K562 (cell line): Measurements from ENCODE around the gene CSNK1A1. TPM values are rescaled to one million over a fixed set of nuclear protein-coding genes. Genes with fewer than 3 reads are reported as not detected.

Source experiments
- ATAC-seq: fragments of 200-7000 bp; cut with Tn5 transposase; 3 replicates; pipeline ENCODE4 v1.9.1; 2020; ENCODE audit warnings: moderate library complexity
- BruUV-seq: library from RNA; stranded (reverse); fragments of 400-500 nt; replicated peaks from 2 replicates; lab custom pipeline; 2021; lab: Mats Ljungman, UMichigan
- CTCF ChIA-PET: fragments of 300-600 bp; formaldehyde crosslinking; extraction: SDS; loops from one replicate; lab custom pipeline; 2021; ENCODE audit warnings: low intra/inter-chr PET ratio; lab: Yijun Ruan, JAX
- POLR2A ChIA-PET: fragments of 300-600, 350-650 bp; sonication (Branson Sonifier 250); formaldehyde crosslinking; extraction: SDS; loops from one replicate; lab custom pipeline; 2021; ENCODE audit warnings: antibody characterized with exemption, inconsistent platforms; lab: Yijun Ruan, JAX
- DNase-seq, 4 experiments: peaks; one replicate each; pipeline versions ENCODE4 v3.0.0 to v3.0.0-alpha.2; 2011 to 2018; ENCODE audit warnings: low spot score in 3 of 4, mixed read lengths in 3 of 4; ENCODE audit errors: extremely low read depth in 1 of 4
- FAIRE-seq: peaks from 2 replicates; lab custom pipeline; 2011; peaks lifted over from hg19 to GRCh38; lab: Jason Lieb, UNC
- H2AFZ ChIP-seq: 2 replicates; pipeline ENCODE4 v1.6.0; 2011; ENCODE audit warnings: low read depth, low read length, control low read depth, inconsistent platforms
- H3K27ac ChIP-seq: fragments of 200-600 bp; 3 replicates; pipeline ENCODE4 v1.8.0; 2011; ENCODE audit warnings: low read depth, mild to moderate bottlenecking, control low read depth, inconsistent platforms, low read length, moderate library complexity, mixed read lengths; ENCODE audit errors: extremely low read depth
- H3K27me3 ChIP-seq, 2 experiments: fragments of 300-600 bp in 1 of 2; 2 replicates in 1 of 2; 3 replicates in 1 of 2; pipeline versions ENCODE4 v1.6.0 to v1.8.0; 2011; ENCODE audit warnings: inconsistent platforms in 2 of 2, low read length in 2 of 2, mild to moderate bottlenecking in 1 of 2, mixed read lengths in 1 of 2, moderate library complexity in 1 of 2; ENCODE audit not compliant: control insufficient read depth in 2 of 2, insufficient read depth in 2 of 2
- H3K36me3 ChIP-seq: fragments of 300-600 bp; 3 replicates; pipeline ENCODE4 v1.8.0; 2011; ENCODE audit warnings: mild to moderate bottlenecking, low read length, inconsistent platforms; ENCODE audit not compliant: control insufficient read depth, insufficient read depth
- H3K4me1 ChIP-seq, 2 experiments: fragments of 200-600 bp in 1 of 2; replicated peaks in 1 of 2; 2 replicates in 1 of 2; 3 replicates in 1 of 2; pipeline versions ENCODE4 v1.5.1 to v1.8.0; 2011; ENCODE audit warnings: inconsistent platforms in 2 of 2, low read length in 2 of 2, mild to moderate bottlenecking in 1 of 2, mixed read lengths in 1 of 2, moderate library complexity in 1 of 2; ENCODE audit not compliant: control insufficient read depth in 2 of 2, insufficient read depth in 2 of 2
- H3K4me2 ChIP-seq: 2 replicates; pipeline ENCODE4 v1.6.1; 2011; ENCODE audit warnings: low read length, control low read depth, inconsistent platforms, mixed read lengths; ENCODE audit not compliant: insufficient read depth
- H3K4me3 ChIP-seq: fragments of 200-600 bp; sonication (generic), shearing (Covaris generic); 2 replicates; pipeline ENCODE4 v1.5.1; 2016; ENCODE audit warnings: control low read depth, inconsistent platforms
- H3K79me2 ChIP-seq: fragments of 200-600 bp; 3 replicates; pipeline ENCODE4 v1.8.0; 2011; ENCODE audit warnings: low read length, inconsistent platforms; ENCODE audit not compliant: control insufficient read depth, insufficient read depth
- H3K9ac ChIP-seq, 2 experiments: 2 replicates each; pipeline versions ENCODE4 v1.6.0 to v1.6.1; 2011; ENCODE audit warnings: low read depth in 2 of 2, low read length in 2 of 2, control low read depth in 1 of 2, inconsistent platforms in 1 of 2, mild to moderate bottlenecking in 1 of 2, mixed read lengths in 1 of 2; ENCODE audit not compliant: insufficient read depth in 1 of 2
- H3K9me1 ChIP-seq: one replicate; pipeline ENCODE4 v1.6.0; 2011; ENCODE audit warnings: inconsistent platforms, mild to moderate bottlenecking, low read length, moderate library complexity; ENCODE audit not compliant: control insufficient read depth, insufficient read depth
- H3K9me3 ChIP-seq: replicated peaks from 2 replicates; pipeline ENCODE4 v1.5.1; 2011; ENCODE audit warnings: low read depth, low read length, inconsistent platforms; ENCODE audit not compliant: control insufficient read depth, insufficient read depth
- H4K20me1 ChIP-seq: replicated peaks from 2 replicates; pipeline ENCODE4 v1.6.1; 2011; ENCODE audit warnings: low read length, inconsistent platforms, mixed read lengths; ENCODE audit not compliant: control insufficient read depth, insufficient read depth
- ASH1L ChIP-seq: fragments of 450-650 bp; IDR thresholded peaks from 2 replicates; pipeline ENCODE4 v1.6.1; 2018; ENCODE audit warnings: borderline replicate concordance, mild to moderate bottlenecking, low read depth; ENCODE audit not compliant: partially characterized antibody
- ESRRA ChIP-seq: fragments of 450-650 bp; IDR thresholded peaks from 2 replicates; pipeline ENCODE4 v1.6.1; 2014; ENCODE audit warnings: low read depth, mild to moderate bottlenecking, moderate library complexity, borderline replicate concordance
- FUS ChIP-seq: fragments of 200-400 bp; formaldehyde crosslinking; optimal IDR thresholded peaks from 2 replicates; pipeline ENCODE3; 2017; ENCODE audit warnings: low read depth, low read length
- PHB ChIP-seq: fragments of 250-450 bp; sonication (Bioruptor Pico); IDR thresholded peaks from 2 replicates; pipeline ENCODE4 v1.5.0; 2021
- UBTF ChIP-seq, 2 experiments: IDR thresholded peaks; 2 replicates each; pipeline ENCODE4 v1.6.1; 2012; ENCODE audit warnings: improper control_type of control experiment in 2 of 2, low read depth in 2 of 2, low read length in 2 of 2, borderline replicate concordance in 1 of 2
- ZKSCAN3 ChIP-seq: fragments of 250-450 bp; sonication (Bioruptor Pico); IDR thresholded peaks from 2 replicates; pipeline ENCODE4 v1.4.0; 2020
- ZNF436 ChIP-seq: fragments of 250-450, 450-650 bp; sonication (Bioruptor Pico); formaldehyde crosslinking; IDR thresholded peaks from 2 replicates; pipeline ENCODE4 v1.7.0; 2020; ENCODE audit warnings: mild to moderate bottlenecking
- WGBS: fragments of 100-300 bp; shearing (Covaris generic); methylation state at CpG from one replicate; pipeline ENCODE4 v1.1.6; 2016; ENCODE audit warnings: low coverage, mixed read lengths; ENCODE audit not compliant: insufficient coverage; ENCODE audit errors: missing lambda C conversion rate; 5-methylcytosine and 5-hydroxymethylcytosine counted together
- in situ Hi-C: fragments of 300-500 bp; cut with MboI; formaldehyde crosslinking; loops from 4 replicates; pipeline ENCODE4 v1.15.0; 2018; ENCODE audit warnings: inconsistent platforms, mixed read lengths
- intact Hi-C: fragments of 100-400 bp; cut with micrococcal nuclease; formaldehyde crosslinking; loops from 2 replicates; pipeline ENCODE4 v1.14.2; 2022
- polyA plus RNA-seq, 8 experiments: library from polyadenylated mRNA; depleted of rRNA in 4 of 8; stranded (reverse) in 5 of 8; unstranded in 3 of 8; fragments of >200 nt; fragmentation: Nextera tagmentation in 2 of 8; fragmentation: Illumina TruSeq in 1 of 8; extraction: Ambion mirVana in 2 of 8; extraction: Trizol in 1 of 8; gene quantifications; 2 replicates each; pipeline versions ENCODE4 v1.2.1 to v1.2.3, GENCODE V29; 2011 to 2014; ENCODE audit warnings: inconsistent platforms in 1 of 8, missing spikeins in 1 of 8
- total RNA-seq, 7 experiments: library from RNA; depleted of rRNA in 6 of 7; stranded (reverse); fragments of >200 nt in 6 of 7; fragmentation: Illumina TruSeq in 2 of 7; extraction: Trizol in 2 of 7; gene quantifications; 2 replicates each; pipeline versions ENCODE4 v1.2.1 to v1.2.3, GENCODE V29; 2011 to 2021; ENCODE audit warnings: low replicate concordance in 1 of 7

CSNK1A1 gene
- total and polyA plus RNA-seq, 9 of the 15 experiments (the other 6 are each of a cell fraction or from before 2014, with no cell fraction given), result 49.1 to 196 (median 154) TPM

- TF ChIP-seq UBTF (IDR thresholded peaks at IDR 0.05; ENCODE audit: borderline replicate concordance in 1 of 2, low read depth in 2 of 2, low read length in 2 of 2), result no peak
- TF ChIP-seq ZKSCAN3 (CRISPR knock-in tag), result no peak
- TF ChIP-seq ZNF436 (CRISPR knock-in tag), result no peak
- TF ChIP-seq FUS, result no peak
These were observed 77.0 kb downstream of the CSNK1A1 start (continued) for GRCh38 chr5:149474198-149474597.

GRCh38 chr5:149473441-149473840 lies 77.8 kb downstream of the CSNK1A1 start:
- H4K20me1 ChIP-seq, result no peaks in the 10 kb centered on the region
- intact Hi-C loops (no loop called here), in situ Hi-C loops (no loop called here)
- no peak overlapping the region for H3K27ac ChIP-seq
- H2AFZ ChIP-seq, result 0 out of 2 replicates have a peak overlapping the region, but pooled peaks have one; percentile 45
- H3K9me3 ChIP-seq, result no peaks in the 10 kb centered on the region
- DNase-seq, result no peak
- POLR2A ChIA-PET, result interaction anchor here (1.3 to 4.6 kb wide), 4 partner anchors 11 to 17 kb away, joined by 3 to 34 read pairs (median 14); no protein-coding TSS in a partner anchor
- H3K27me3 ChIP-seq, result no peaks in the 10 kb centered on the region
- CTCF ChIA-PET, result no interaction called here
- H3K79me2 ChIP-seq, result no peaks in the 10 kb centered on the region
- no peaks in the 10 kb centered on the region for H3K9me1 ChIP-seq
- no peak for FAIRE-seq
- no peak overlapping the region for H3K4me2 ChIP-seq
- no TSS peak for BruUV-seq
- H3K4me1 ChIP-seq, result peaks cover 12 to 18% of the 10 kb centered on the region in 2 experiments; a peak in 4 of 5 replicates
- no peak for TF ChIP-seq PHB (CRISPR knock-in tag)
- no peak for TF ChIP-seq ESRRA
- no peak for TF ChIP-seq ASH1L
- TF ChIP-seq, all 486 proteins: peak for 0
- no peak overlapping the region for H3K9ac ChIP-seq
- no peaks in the 10 kb centered on the region for H3K36me3 ChIP-seq
- no peak for ATAC-seq
- H3K4me3 ChIP-seq, result no peak overlapping the region
- WGBS, result 82% methylated on average over 7 of the region's 7 CpGs
